Measurements from ENCODE around the gene ZNF69.
"Not testable (repeated sequence)": the region's sequence is repeated elsewhere in the genome, so short reads cannot be mapped to it uniquely, and the experiment has no call there.

DNA sequence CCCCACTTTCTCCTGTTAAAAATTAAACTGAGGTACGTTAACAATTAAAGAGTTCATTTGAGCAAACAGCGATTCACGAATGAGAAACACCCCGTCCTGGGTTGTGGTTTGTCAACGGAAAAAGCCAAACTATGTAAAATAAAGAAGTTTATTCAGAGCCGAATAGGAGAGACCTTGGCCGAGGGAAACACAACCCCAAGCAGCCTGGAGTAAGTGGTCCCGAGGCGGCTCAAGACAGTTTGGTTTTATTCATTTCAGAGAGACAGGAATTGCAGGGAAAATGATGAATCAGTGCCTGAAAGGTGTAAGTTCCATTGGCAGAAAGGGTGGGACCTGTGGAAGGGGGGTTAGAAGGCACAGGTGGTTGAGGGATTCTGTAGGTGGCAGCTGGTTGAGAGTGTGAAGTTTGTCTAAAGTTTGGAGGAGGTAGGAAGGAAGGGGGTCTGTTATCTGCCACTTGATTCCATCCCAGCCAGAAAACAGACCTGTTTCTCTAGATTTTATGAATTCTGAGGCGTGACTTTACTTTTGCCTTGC, 38.1 kb downstream of the ZNF69 start:
- TF ChIP-seq POLR2A (IDR thresholded peaks at IDR 0.05), result not testable (repeated sequence)
- TF ChIP-seq, protein P1, sequence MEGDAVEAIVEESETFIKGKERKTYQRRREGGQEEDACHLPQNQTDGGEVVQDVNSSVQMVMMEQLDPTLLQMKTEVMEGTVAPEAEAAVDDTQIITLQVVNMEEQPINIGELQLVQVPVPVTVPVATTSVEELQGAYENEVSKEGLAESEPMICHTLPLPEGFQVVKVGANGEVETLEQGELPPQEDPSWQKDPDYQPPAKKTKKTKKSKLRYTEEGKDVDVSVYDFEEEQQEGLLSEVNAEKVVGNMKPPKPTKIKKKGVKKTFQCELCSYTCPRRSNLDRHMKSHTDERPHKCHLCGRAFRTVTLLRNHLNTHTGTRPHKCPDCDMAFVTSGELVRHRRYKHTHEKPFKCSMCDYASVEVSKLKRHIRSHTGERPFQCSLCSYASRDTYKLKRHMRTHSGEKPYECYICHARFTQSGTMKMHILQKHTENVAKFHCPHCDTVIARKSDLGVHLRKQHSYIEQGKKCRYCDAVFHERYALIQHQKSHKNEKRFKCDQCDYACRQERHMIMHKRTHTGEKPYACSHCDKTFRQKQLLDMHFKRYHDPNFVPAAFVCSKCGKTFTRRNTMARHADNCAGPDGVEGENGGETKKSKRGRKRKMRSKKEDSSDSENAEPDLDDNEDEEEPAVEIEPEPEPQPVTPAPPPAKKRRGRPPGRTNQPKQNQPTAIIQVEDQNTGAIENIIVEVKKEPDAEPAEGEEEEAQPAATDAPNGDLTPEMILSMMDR (IDR thresholded peaks at IDR 0.05), result not testable (repeated sequence)

Data from esophagus squamous epithelium (tissue), 4 donors.